ENCODE measurements around the gene PDGFD.

PDGFD gene

DNA sequence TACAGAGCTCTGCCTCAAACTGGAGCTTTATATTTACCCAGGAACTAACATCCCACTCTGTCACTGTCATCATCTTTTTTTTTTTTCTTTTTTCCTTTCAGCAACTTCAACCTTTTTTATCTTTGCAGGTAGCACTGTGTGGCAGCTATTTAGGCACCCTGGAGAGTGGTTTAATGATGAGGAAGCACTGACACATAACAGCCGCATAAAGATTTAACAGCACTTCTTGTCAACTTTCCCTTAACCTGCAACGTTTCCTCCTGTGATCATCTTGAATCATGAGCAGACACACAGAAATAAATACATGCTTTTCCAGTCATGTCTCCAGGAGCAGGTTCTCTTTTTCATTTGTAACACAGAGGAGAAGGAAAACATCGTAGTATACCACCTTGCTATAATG lies 34.8 kb downstream of the PDGFD start:
- H3K36me3 ChIP-seq, result no peaks in the 10 kb centered on the region
- H3K27ac ChIP-seq, result no peak overlapping the region
- no peaks in the 10 kb centered on the region for H3K9me3 ChIP-seq (ENCODE audit: severe bottlenecking)
- TF ChIP-seq, protein P1, sequence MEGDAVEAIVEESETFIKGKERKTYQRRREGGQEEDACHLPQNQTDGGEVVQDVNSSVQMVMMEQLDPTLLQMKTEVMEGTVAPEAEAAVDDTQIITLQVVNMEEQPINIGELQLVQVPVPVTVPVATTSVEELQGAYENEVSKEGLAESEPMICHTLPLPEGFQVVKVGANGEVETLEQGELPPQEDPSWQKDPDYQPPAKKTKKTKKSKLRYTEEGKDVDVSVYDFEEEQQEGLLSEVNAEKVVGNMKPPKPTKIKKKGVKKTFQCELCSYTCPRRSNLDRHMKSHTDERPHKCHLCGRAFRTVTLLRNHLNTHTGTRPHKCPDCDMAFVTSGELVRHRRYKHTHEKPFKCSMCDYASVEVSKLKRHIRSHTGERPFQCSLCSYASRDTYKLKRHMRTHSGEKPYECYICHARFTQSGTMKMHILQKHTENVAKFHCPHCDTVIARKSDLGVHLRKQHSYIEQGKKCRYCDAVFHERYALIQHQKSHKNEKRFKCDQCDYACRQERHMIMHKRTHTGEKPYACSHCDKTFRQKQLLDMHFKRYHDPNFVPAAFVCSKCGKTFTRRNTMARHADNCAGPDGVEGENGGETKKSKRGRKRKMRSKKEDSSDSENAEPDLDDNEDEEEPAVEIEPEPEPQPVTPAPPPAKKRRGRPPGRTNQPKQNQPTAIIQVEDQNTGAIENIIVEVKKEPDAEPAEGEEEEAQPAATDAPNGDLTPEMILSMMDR (IDR thresholded peaks at IDR 0.05; ENCODE audit: low read depth, low read length), result no peak
- no peaks in the 10 kb centered on the region for H3K27me3 ChIP-seq (ENCODE audit: insufficient read depth, low read depth, severe bottlenecking)
- no peak for DNase-seq
- H3K4me3 ChIP-seq (ENCODE audit: low read depth, low read length), result no peak overlapping the region

DNA sequence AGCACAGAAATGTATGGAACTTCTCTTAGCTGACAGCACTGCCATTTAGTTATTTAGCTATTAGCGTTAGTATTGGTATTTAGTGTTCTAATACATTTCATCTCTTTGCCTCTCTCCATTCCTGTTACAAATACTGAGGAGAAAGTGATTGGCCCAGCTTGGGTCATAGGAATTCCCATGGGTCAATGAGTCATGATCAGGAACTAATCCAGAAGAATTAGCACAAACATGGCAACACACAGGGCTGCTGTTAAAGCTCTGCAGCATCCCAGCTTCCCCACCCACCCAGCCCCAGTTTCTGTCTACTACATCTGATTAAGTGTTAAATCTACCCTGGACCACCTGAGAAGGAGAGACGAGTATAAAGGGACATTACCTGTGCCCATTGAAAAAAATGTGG lies 36.1 kb downstream of the PDGFD start:
- no peaks in the 10 kb centered on the region for H3K27me3 ChIP-seq (ENCODE audit: insufficient read depth, low read depth, severe bottlenecking)
- TF ChIP-seq, protein P1 (IDR thresholded peaks at IDR 0.05; ENCODE audit: low read depth, low read length), result no peak
- H3K27ac ChIP-seq, result no peak overlapping the region
- no peak overlapping the region for H3K4me3 ChIP-seq (ENCODE audit: low read depth, low read length)
- H3K36me3 ChIP-seq, result no peaks in the 10 kb centered on the region
- H3K9me3 ChIP-seq (ENCODE audit: severe bottlenecking), result no peaks in the 10 kb centered on the region
- DNase-seq, result no peak

DNA sequence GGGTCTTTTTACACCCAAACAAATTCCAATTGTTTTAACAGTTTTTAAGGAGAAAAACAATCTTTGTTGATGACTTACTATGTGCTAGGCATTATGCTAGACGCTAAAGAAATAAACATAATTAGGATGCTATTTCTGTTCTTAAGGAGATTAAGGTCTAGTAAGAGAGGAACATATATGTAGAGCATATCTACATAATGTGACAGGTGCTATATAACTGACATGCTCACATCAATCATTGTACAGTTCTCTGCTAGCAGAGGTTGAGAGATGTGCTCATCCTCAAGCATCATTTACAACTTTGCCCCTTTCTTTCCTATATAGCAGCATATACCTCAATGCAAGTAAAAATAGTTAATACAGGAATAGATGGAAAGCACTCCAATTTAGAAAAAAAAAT lies 37.5 kb downstream of the PDGFD start:
- Histone ChIP-seq H3K36me3 (no peaks in the 10 kb centered on the region), H3K27me3 (ENCODE audit: insufficient read depth, low read depth, severe bottlenecking) (no peaks in the 10 kb centered on the region), H3K9me3 (ENCODE audit: severe bottlenecking) (no peaks in the 10 kb centered on the region), H3K4me3 (ENCODE audit: low read depth, low read length) (no peak overlapping the region), H3K27ac (no peak overlapping the region)
- no peak for DNase-seq
- TF ChIP-seq, protein P1 (IDR thresholded peaks at IDR 0.05; ENCODE audit: low read depth, low read length), result no peak

DNA sequence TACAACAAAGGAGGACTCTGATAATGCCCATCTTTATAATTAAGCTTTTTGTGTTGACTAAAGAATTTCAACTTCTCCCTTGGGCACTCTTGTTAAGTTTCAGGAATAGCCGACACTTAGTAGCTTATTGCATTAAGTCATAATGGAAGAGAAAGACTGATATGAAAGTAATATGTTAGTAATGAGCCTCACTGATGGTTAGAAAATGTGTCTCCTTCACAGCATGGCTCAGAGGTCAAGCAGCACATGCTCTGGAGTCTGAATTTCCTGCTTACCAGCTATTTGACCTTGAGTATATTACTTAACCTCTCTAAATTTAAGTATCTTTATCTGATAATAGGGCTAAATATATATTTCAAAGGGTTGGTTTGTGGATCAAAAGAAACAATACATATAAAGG lies 39.0 kb downstream of the PDGFD start:
- no peak overlapping the region for H3K4me3 ChIP-seq (ENCODE audit: low read depth, low read length)
- TF ChIP-seq, protein P1 (IDR thresholded peaks at IDR 0.05; ENCODE audit: low read depth, low read length), result no peak
- DNase-seq, result no peak
- H3K27ac ChIP-seq, result no peak overlapping the region
- H3K27me3 ChIP-seq (ENCODE audit: insufficient read depth, low read depth, severe bottlenecking), result no peaks in the 10 kb centered on the region
- no peaks in the 10 kb centered on the region for H3K36me3 ChIP-seq
- no peaks in the 10 kb centered on the region for H3K9me3 ChIP-seq (ENCODE audit: severe bottlenecking)

DNA sequence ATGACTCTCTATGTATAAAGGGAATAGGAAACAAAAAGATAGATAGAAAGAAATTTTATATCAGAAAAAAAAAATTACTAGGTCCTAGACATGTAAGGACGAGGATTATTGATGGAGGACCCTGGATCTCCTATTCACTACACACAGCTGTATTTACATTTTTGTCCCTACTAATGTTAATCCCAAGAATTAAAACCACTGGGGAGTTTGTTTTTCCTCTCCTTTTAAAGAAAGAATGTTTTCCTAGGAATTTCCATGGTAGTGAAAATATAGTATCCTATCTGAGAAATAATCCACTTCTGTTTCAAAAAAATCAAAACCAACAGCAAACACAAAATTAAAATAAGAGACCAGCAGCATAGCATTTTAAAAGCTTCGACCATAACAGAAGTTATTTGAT lies 41.1 kb downstream of the PDGFD start:
- no peaks in the 10 kb centered on the region for H3K9me3 ChIP-seq (ENCODE audit: severe bottlenecking)
- DNase-seq, result no peak
- H3K4me3 ChIP-seq (ENCODE audit: low read depth, low read length), result no peak overlapping the region
- TF ChIP-seq, protein P1 (IDR thresholded peaks at IDR 0.05; ENCODE audit: low read depth, low read length), result no peak
- no peak overlapping the region for H3K27ac ChIP-seq
- H3K36me3 ChIP-seq, result no peaks in the 10 kb centered on the region
- H3K27me3 ChIP-seq (ENCODE audit: insufficient read depth, low read depth, severe bottlenecking), result no peaks in the 10 kb centered on the region

DNA sequence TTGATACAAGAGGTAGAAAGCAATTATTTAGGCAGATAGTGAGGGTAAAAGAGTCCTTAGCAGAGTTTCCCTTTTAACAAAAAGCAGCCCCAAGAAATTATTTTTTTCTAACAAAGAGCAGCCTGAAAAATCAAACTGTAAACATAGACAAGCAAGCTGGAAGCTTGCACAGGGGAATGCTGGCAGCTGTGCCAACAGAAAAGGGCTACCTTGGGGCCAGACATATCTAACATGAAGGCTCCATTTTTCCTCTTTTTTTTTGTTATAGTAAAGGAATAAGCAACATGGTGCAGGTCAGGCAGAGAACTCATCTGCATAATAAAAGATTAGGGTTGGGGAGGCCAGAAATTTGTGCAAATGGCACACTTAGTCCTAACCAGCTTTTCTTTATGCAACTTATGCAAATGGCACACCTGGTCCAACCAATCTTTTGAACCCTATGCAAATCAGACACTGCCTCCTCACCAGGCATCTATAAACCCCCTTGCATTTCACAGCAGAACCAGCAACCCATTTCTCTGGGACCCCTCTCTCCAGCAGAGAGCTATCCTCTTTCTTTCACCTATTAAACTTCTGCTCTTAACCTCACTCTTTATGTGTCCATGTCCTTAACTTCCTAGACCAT lies 41.8 kb downstream of the PDGFD start:
- Histone ChIP-seq H3K4me3 (ENCODE audit: low read depth, low read length) (no peak overlapping the region), H3K27me3 (ENCODE audit: insufficient read depth, low read depth, severe bottlenecking) (no peaks in the 10 kb centered on the region), H3K36me3 (no peaks in the 10 kb centered on the region), H3K27ac (no peak overlapping the region), H3K9me3 (ENCODE audit: severe bottlenecking) (no peaks in the 10 kb centered on the region)
- TF ChIP-seq, protein P1 (IDR thresholded peaks at IDR 0.05; ENCODE audit: low read depth, low read length), result no peak
- no peak for DNase-seq

Data from WERI-Rb-1 (cell line).